Measurements from ENCODE around the gene LIMS2.
A peak's percentile ranks its signal among the peaks of the same experiment; 100 is the strongest.

Gene LIMS2

GRCh38 chr2:127701193-127701650, 25.9 kb upstream of the LIMS2 start, which contains the start of gene SFT2D3 (continued):
- TF ChIP-seq ZNF362 (tag by site-specific recombination; IDR thresholded peaks at IDR 0.05), result no peak
- no peak for TF ChIP-seq PRDM4 (tag by site-specific recombination; IDR thresholded peaks at IDR 0.05)
- TF ChIP-seq ZNF37A (tag by site-specific recombination; IDR thresholded peaks at IDR 0.05), result no peak
- no peak for TF ChIP-seq ZNF426 (tag by site-specific recombination; IDR thresholded peaks at IDR 0.05)
- TF ChIP-seq ZNF335 (tag by site-specific recombination; conservative IDR thresholded peaks at IDR 0.05), result peak; percentile 96
- TF ChIP-seq ZNF354C (tag by site-specific recombination; IDR thresholded peaks at IDR 0.05; ENCODE audit: borderline replicate concordance, low read depth), result no peak
- peak; percentile 64 for TF ChIP-seq ZEB2 (tag by site-specific recombination; IDR thresholded peaks at IDR 0.05)
- TF ChIP-seq GLI4 (tag by site-specific recombination; IDR thresholded peaks at IDR 0.05), result no peak
- TF ChIP-seq ZNF707 (tag by site-specific recombination; IDR thresholded peaks at IDR 0.05), result no peak
- TF ChIP-seq SCRT2 (tag by site-specific recombination; IDR thresholded peaks at IDR 0.05), result no peak
- peak; percentile 77 for TF ChIP-seq SP2 (tag by site-specific recombination; IDR thresholded peaks at IDR 0.05)
- no peak for TF ChIP-seq ZNF132 (tag by site-specific recombination; IDR thresholded peaks at IDR 0.05; ENCODE audit: borderline replicate concordance)
- TF ChIP-seq ZBTB20 (tag by site-specific recombination; IDR thresholded peaks at IDR 0.05), result peak; percentile 61; the same call in 1 of the 2 replicates
- no peak for TF ChIP-seq ZNF776 (tag by site-specific recombination; IDR thresholded peaks at IDR 0.05; ENCODE audit: borderline replicate concordance)
- peak; percentile 86 for TF ChIP-seq ZNF501 (tag by site-specific recombination; IDR thresholded peaks at IDR 0.05)
- no peak for TF ChIP-seq MYNN (tag by site-specific recombination; IDR thresholded peaks at IDR 0.05; ENCODE audit: borderline replicate concordance)
- TF ChIP-seq ZNF146 (tag by site-specific recombination; IDR thresholded peaks at IDR 0.05), result no peak
- TF ChIP-seq ZNF292 (tag by site-specific recombination; IDR thresholded peaks at IDR 0.05; ENCODE audit: borderline replicate concordance, low read depth), result no peak
- no peak for TF ChIP-seq AEBP2 (tag by site-specific recombination; IDR thresholded peaks at IDR 0.05; ENCODE audit: borderline replicate concordance)
- peak; percentile 37; the same call in 1 of the 2 replicates for TF ChIP-seq ZNF76 (tag by site-specific recombination; IDR thresholded peaks at IDR 0.05; ENCODE audit: borderline replicate concordance, low read depth)
- TF ChIP-seq ZNF391 (tag by site-specific recombination; IDR thresholded peaks at IDR 0.05; ENCODE audit: borderline replicate concordance, low read depth), result no peak
- no peak for TF ChIP-seq ZNF837 (tag by site-specific recombination; IDR thresholded peaks at IDR 0.05)
- TF ChIP-seq ZBTB17 (tag by site-specific recombination; IDR thresholded peaks at IDR 0.05), result peak; percentile 43; the same call in 1 of the 2 replicates
- no peak for TF ChIP-seq ZNF513 (tag by site-specific recombination; IDR thresholded peaks at IDR 0.05)
- no peak for TF ChIP-seq ZNF280D (tag by site-specific recombination; IDR thresholded peaks at IDR 0.05)
- TF ChIP-seq ZNF18 (tag by site-specific recombination; IDR thresholded peaks at IDR 0.05), result no peak
- TF ChIP-seq ZBTB48 (tag by site-specific recombination; IDR thresholded peaks at IDR 0.05), result peak; percentile 15; the same call in 1 of the 2 replicates
- no peak for TF ChIP-seq ZNF112 (tag by site-specific recombination; IDR thresholded peaks at IDR 0.05)
- TF ChIP-seq SCRT1 (tag by site-specific recombination; IDR thresholded peaks at IDR 0.05; ENCODE audit: borderline replicate concordance), result no peak

Measured in HEK293 (cell line).